HG03571 (cell line): ENCODE results near the gene PPBP.
"Not testable (repeated sequence)": the region's sequence is repeated elsewhere in the genome, so short reads cannot be mapped to it uniquely, and the experiment has no call there.

Experiments used
- ATAC-seq: cut with Tn5 transposase; IDR thresholded peaks from one replicate; pipeline ENCODE4 v1.9.1; 2021; ENCODE audit not compliant: unreplicated experiment

PPBP gene

GRCh38 chr4:73998040-73999011 is 10.3 kb upstream of the PPBP start, which contains the start of gene CXCL5:
TSS of gene CXCL5 (minus strand) at chr4:73998677. CDS start at chr4:73998581, 96 bp downstream.
- ATAC-seq: no peak

- ATAC-seq: no peak
These were observed 4.1 kb upstream of the PPBP start for GRCh38 chr4:73992050-73992449.

- no peak for ATAC-seq
These were observed 3.7 kb upstream of the PPBP start for GRCh38 chr4:73991742-73992000.

GRCh38 chr4:73990988-73991741 is 3.2 kb upstream of the PPBP start:
- ATAC-seq: no peak

GRCh38 chr4:73989928-73990327 is 1.9 kb upstream of the PPBP start:
- ATAC-seq: no peak

GRCh38 chr4:73989031-73989430 is 1.0 kb upstream of the PPBP start:
- no peak for ATAC-seq

GRCh38 chr4:73985528-73985852 is 2.5 kb downstream of the PPBP start:
- ATAC-seq: no peak

GRCh38 chr4:73984736-73985527 is 3.1 kb downstream of the PPBP start:
- ATAC-seq: no peak

- not testable (repeated sequence) for ATAC-seq
These were observed 6.8 kb downstream of the PPBP start for GRCh38 chr4:73981175-73981574.

GRCh38 chr4:73979407-73979957 is 8.5 kb downstream of the PPBP start:
- no peak for ATAC-seq

GRCh38 chr4:73978886-73979285 is 9.1 kb downstream of the PPBP start:
- ATAC-seq: no peak

GRCh38 chr4:73976716-73977115 is 11.3 kb downstream of the PPBP start:
- no peak for ATAC-seq

GRCh38 chr4:73976217-73976616 is 11.8 kb downstream of the PPBP start:
- no peak for ATAC-seq

- ATAC-seq: no peak
These were observed 13.6 kb downstream of the PPBP start for GRCh38 chr4:73974352-73974751.

- ATAC-seq: no peak
These were observed 17.0 kb downstream of the PPBP start for GRCh38 chr4:73970945-73971344.

GRCh38 chr4:73970011-73970410 is 18.0 kb downstream of the PPBP start:
- ATAC-seq: no peak

- ATAC-seq: no peak
These were observed 20.1 kb downstream of the PPBP start for GRCh38 chr4:73967866-73968265.

GRCh38 chr4:73964862-73965611 is 23.0 kb downstream of the PPBP start:
- ATAC-seq: no peak

GRCh38 chr4:73962724-73963123 is 25.3 kb downstream of the PPBP start:
- ATAC-seq: no peak

- ATAC-seq: not testable (repeated sequence)
These were observed 28.9 kb downstream of the PPBP start for GRCh38 chr4:73959041-73959440.
